ENCODE measurements around the gene RPL10. TPM values are rescaled to one million over a fixed set of nuclear protein-coding genes. Genes with fewer than 3 reads are reported as not detected.

Gene RPL10
- total and polyA plus RNA-seq, 9 of the 15 experiments (the other 6 are each of a cell fraction or from before 2014, with no cell fraction given): 3,774 to 7,600 (median 5,014) TPM

GRCh38 chrX:154443992-154444754 is 46.0 kb downstream of the RPL10 start, which contains the start of gene FAM50A (continued):
- TF ChIP-seq, protein P1, sequence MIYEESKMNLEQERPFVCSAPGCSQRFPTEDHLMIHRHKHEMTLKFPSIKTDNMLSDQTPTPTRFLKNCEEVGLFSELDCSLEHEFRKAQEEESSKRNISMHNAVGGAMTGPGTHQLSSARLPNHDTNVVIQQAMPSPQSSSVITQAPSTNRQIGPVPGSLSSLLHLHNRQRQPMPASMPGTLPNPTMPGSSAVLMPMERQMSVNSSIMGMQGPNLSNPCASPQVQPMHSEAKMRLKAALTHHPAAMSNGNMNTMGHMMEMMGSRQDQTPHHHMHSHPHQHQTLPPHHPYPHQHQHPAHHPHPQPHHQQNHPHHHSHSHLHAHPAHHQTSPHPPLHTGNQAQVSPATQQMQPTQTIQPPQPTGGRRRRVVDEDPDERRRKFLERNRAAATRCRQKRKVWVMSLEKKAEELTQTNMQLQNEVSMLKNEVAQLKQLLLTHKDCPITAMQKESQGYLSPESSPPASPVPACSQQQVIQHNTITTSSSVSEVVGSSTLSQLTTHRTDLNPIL (CRISPR knock-in tag; IDR thresholded peaks at IDR 0.05): no peak
- TF ChIP-seq RHOXF2B (CRISPR knock-in tag; conservative IDR thresholded peaks at IDR 0.05): no peak
- TF ChIP-seq, protein P2, sequence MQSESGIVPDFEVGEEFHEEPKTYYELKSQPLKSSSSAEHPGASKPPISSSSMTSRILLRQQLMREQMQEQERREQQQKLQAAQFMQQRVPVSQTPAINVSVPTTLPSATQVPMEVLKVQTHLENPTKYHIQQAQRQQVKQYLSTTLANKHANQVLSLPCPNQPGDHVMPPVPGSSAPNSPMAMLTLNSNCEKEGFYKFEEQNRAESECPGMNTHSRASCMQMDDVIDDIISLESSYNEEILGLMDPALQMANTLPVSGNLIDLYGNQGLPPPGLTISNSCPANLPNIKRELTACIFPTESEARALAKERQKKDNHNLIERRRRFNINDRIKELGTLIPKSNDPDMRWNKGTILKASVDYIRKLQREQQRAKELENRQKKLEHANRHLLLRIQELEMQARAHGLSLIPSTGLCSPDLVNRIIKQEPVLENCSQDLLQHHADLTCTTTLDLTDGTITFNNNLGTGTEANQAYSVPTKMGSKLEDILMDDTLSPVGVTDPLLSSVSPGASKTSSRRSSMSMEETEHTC (IDR thresholded peaks at IDR 0.05): peak; percentile 29; the same call in 1 of the 2 replicates
- TF ChIP-seq ZNF24 (IDR thresholded peaks at IDR 0.05): no peak
- TF ChIP-seq TCFL5 (CRISPR knock-in tag; conservative IDR thresholded peaks at IDR 0.05): no peak
- TF ChIP-seq BRCA1 (IDR thresholded peaks at IDR 0.05): no peak
- TF ChIP-seq BRCA1 (CRISPR knock-in tag; IDR thresholded peaks at IDR 0.05): no peak
- no peak for TF ChIP-seq RFX1 (IDR thresholded peaks at IDR 0.05)
- no peak for TF ChIP-seq NR4A1 (CRISPR knock-in tag; IDR thresholded peaks at IDR 0.05)
- no peak for TF ChIP-seq NR4A1 (tag; IDR thresholded peaks at IDR 0.05)
- 0 out of 2 replicates have a peak, but pooled peaks have one; percentile 11 for TF ChIP-seq ERF (CRISPR knock-in tag; IDR thresholded peaks at IDR 0.05)
- TF ChIP-seq PRMT5 (CRISPR knock-in tag; IDR thresholded peaks at IDR 0.05): no peak
- TF ChIP-seq, protein P3, sequence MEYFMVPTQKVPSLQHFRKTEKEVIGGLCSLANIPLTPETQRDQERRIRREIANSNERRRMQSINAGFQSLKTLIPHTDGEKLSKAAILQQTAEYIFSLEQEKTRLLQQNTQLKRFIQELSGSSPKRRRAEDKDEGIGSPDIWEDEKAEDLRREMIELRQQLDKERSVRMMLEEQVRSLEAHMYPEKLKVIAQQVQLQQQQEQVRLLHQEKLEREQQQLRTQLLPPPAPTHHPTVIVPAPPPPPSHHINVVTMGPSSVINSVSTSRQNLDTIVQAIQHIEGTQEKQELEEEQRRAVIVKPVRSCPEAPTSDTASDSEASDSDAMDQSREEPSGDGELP (CRISPR knock-in tag; IDR thresholded peaks at IDR 0.05; ENCODE audit: borderline replicate concordance): peak; percentile 86
- TF ChIP-seq SMARCB1 (IDR thresholded peaks at IDR 0.05; ENCODE audit: insufficient read length, low read depth): no peak
- peak; percentile 64 for TF ChIP-seq ZNF592 (IDR thresholded peaks at IDR 0.05)
- TF ChIP-seq LEF1 (IDR thresholded peaks at IDR 0.05): no peak
- TF ChIP-seq ZNF277 (CRISPR knock-in tag; IDR thresholded peaks at IDR 0.05; ENCODE audit: borderline replicate concordance): no peak
- TF ChIP-seq, protein P4, sequence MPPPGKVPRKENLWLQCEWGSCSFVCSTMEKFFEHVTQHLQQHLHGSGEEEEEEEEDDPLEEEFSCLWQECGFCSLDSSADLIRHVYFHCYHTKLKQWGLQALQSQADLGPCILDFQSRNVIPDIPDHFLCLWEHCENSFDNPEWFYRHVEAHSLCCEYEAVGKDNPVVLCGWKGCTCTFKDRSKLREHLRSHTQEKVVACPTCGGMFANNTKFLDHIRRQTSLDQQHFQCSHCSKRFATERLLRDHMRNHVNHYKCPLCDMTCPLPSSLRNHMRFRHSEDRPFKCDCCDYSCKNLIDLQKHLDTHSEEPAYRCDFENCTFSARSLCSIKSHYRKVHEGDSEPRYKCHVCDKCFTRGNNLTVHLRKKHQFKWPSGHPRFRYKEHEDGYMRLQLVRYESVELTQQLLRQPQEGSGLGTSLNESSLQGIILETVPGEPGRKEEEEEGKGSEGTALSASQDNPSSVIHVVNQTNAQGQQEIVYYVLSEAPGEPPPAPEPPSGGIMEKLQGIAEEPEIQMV (tag; conservative IDR thresholded peaks at IDR 0.05; ENCODE audit: low read depth): no peak

All from K562 (cell line).